ENCODE measurements around the gene SLC2A1. TPM values are rescaled to one million over a fixed set of nuclear protein-coding genes. Genes with fewer than 3 reads are reported as not detected.
A peak's percentile ranks its signal among the peaks of the same experiment; 100 is the strongest.

Gene SLC2A1
- total and polyA plus RNA-seq, 9 of the 15 experiments (the other 6 are each of a cell fraction or from before 2014, with no cell fraction given), result 12.6 to 153 (median 48.0) TPM

GRCh38 chr1:43001434-43001833, 42.8 kb upstream of the SLC2A1 start:
- no peaks in the 10 kb centered on the region for H3K79me2 ChIP-seq (ENCODE audit: control insufficient read depth, insufficient read depth, low read length)
- no peaks in the 10 kb centered on the region for H4K20me1 ChIP-seq (replicated peaks; ENCODE audit: control insufficient read depth, insufficient read depth, low read length)
- H2AFZ ChIP-seq (ENCODE audit: low read depth, low read length), result no peak overlapping the region
- H3K9me3 ChIP-seq (replicated peaks; ENCODE audit: control insufficient read depth, insufficient read depth, low read depth, low read length), result no peaks in the 10 kb centered on the region
- ChIA-PET CTCF (ENCODE audit: low intra/inter-chr PET ratio) (no interaction called here), POLR2A (no interaction called here)
- H3K4me3 ChIP-seq, result no peak overlapping the region
- H3K4me1 ChIP-seq (replicated peaks in 1 of 2; ENCODE audit: control insufficient read depth in 2 of 2, insufficient read depth in 2 of 2, low read length in 2 of 2), result peaks cover 17 to 18% of the 10 kb centered on the region in 2 experiments; a peak in 4 of 5 replicates
- FAIRE-seq, result no peak
- BruUV-seq (replicated peaks), result no TSS peak
- intact Hi-C loops (cut with micrococcal nuclease) (no loop called here), in situ Hi-C loops (cut with MboI) (no loop called here)
- ATAC-seq, result no peak
- no peaks in the 10 kb centered on the region for H3K9me1 ChIP-seq (ENCODE audit: control insufficient read depth, insufficient read depth, low read length)
- H3K27ac ChIP-seq (ENCODE audit: extremely low read depth, low read depth, low read length), result no peak overlapping the region
- TF ChIP-seq ZNF12 (CRISPR knock-in tag; IDR thresholded peaks at IDR 0.05) (peak; percentile 57; the same call in 1 of the 2 replicates), BDP1 (IDR thresholded peaks at IDR 0.05; ENCODE audit: insufficient read depth, insufficient read length) (no peak)
- no peak overlapping the region for H3K4me2 ChIP-seq (ENCODE audit: insufficient read depth, low read length)
- H3K27me3 ChIP-seq (ENCODE audit: control insufficient read depth in 2 of 2, insufficient read depth in 2 of 2, low read length in 2 of 2), result no peaks in the 10 kb centered on the region; a peak in 1 of 5 replicates
- DNase-seq (ENCODE audit: extremely low read depth in 1 of 4, low spot score in 3 of 4), result no peak
- no peak overlapping the region for H3K9ac ChIP-seq (ENCODE audit: insufficient read depth in 1 of 2, low read depth in 2 of 2, low read length in 2 of 2)
- no peaks in the 10 kb centered on the region for H3K36me3 ChIP-seq (ENCODE audit: control insufficient read depth, insufficient read depth, low read length)

- BruUV-seq (replicated peaks), result no TSS peak
- Histone ChIP-seq H3K79me2 (ENCODE audit: control insufficient read depth, insufficient read depth, low read length) (no peaks in the 10 kb centered on the region), H3K36me3 (ENCODE audit: control insufficient read depth, insufficient read depth, low read length) (no peaks in the 10 kb centered on the region), H3K9me3 (replicated peaks; ENCODE audit: control insufficient read depth, insufficient read depth, low read depth, low read length) (no peaks in the 10 kb centered on the region), H2AFZ (ENCODE audit: low read depth, low read length) (no peak overlapping the region), H3K4me2 (ENCODE audit: insufficient read depth, low read length) (no peak overlapping the region), H3K4me3 (no peak overlapping the region), H3K9me1 (ENCODE audit: control insufficient read depth, insufficient read depth, low read length) (no peaks in the 10 kb centered on the region), H3K27ac (ENCODE audit: extremely low read depth, low read depth, low read length) (no peak overlapping the region), H3K9ac (ENCODE audit: insufficient read depth in 1 of 2, low read depth in 2 of 2, low read length in 2 of 2) (no peak overlapping the region), H3K4me1 (replicated peaks in 1 of 2; ENCODE audit: control insufficient read depth in 2 of 2, insufficient read depth in 2 of 2, low read length in 2 of 2) (peaks cover 5 to 6% of the 10 kb centered on the region in 2 experiments; a peak in 4 of 5 replicates), H3K27me3 (ENCODE audit: control insufficient read depth in 2 of 2, insufficient read depth in 2 of 2, low read length in 2 of 2) (no peaks in the 10 kb centered on the region; a peak in 1 of 5 replicates), H4K20me1 (replicated peaks; ENCODE audit: control insufficient read depth, insufficient read depth, low read length) (no peaks in the 10 kb centered on the region)
- in situ Hi-C loops (cut with MboI) (no loop called here), intact Hi-C loops (cut with micrococcal nuclease) (no loop called here)
- ChIA-PET CTCF (ENCODE audit: low intra/inter-chr PET ratio) (interaction anchor here (0.7 kb wide), 1 partner anchor 71 kb away, joined by 3 read pairs; no protein-coding TSS in a partner anchor), POLR2A (interaction anchor here (1.5 kb wide), 1 partner anchor 21 kb away, joined by 5 read pairs; no protein-coding TSS in a partner anchor)
- FAIRE-seq (no peak), ATAC-seq (no peak; the same call in 2 of the 3 replicates), DNase-seq (ENCODE audit: extremely low read depth in 1 of 4, low spot score in 3 of 4) (no peak)
- 11% methylated on average over 1 of the region's 1 CpG for WGBS (ENCODE audit: insufficient coverage, low coverage, missing lambda C conversion rate)
- TF ChIP-seq PTBP1 (IDR thresholded peaks at IDR 0.05; ENCODE audit: low read depth, low read length) (no peak), ZNF408 (CRISPR knock-in tag; IDR thresholded peaks at IDR 0.05; ENCODE audit: low read depth) (no peak), BCL6 (CRISPR knock-in tag; IDR thresholded peaks at IDR 0.05) (no peak), ZNF239 (CRISPR knock-in tag; IDR thresholded peaks at IDR 0.05) (no peak), HDGF (IDR thresholded peaks at IDR 0.05) (no peak)
Observed at GRCh38 chr1:43000271-43000670, 41.6 kb upstream of the SLC2A1 start.
